ENCODE results near the gene DNAJC15.

Gene DNAJC15

GRCh38 chr13:43135516-43135915 lies 112.1 kb downstream of the DNAJC15 start:
- TF ChIP-seq, protein P1, sequence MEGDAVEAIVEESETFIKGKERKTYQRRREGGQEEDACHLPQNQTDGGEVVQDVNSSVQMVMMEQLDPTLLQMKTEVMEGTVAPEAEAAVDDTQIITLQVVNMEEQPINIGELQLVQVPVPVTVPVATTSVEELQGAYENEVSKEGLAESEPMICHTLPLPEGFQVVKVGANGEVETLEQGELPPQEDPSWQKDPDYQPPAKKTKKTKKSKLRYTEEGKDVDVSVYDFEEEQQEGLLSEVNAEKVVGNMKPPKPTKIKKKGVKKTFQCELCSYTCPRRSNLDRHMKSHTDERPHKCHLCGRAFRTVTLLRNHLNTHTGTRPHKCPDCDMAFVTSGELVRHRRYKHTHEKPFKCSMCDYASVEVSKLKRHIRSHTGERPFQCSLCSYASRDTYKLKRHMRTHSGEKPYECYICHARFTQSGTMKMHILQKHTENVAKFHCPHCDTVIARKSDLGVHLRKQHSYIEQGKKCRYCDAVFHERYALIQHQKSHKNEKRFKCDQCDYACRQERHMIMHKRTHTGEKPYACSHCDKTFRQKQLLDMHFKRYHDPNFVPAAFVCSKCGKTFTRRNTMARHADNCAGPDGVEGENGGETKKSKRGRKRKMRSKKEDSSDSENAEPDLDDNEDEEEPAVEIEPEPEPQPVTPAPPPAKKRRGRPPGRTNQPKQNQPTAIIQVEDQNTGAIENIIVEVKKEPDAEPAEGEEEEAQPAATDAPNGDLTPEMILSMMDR (IDR thresholded peaks at IDR 0.05; ENCODE audit: extremely low read depth, missing control alignments) = no peak
- no peak for DNase-seq (ENCODE audit: low spot score)

GRCh38 chr13:43136920-43137575 lies 113.7 kb downstream of the DNAJC15 start:
- DNase-seq (ENCODE audit: low spot score) = no peak
- TF ChIP-seq, protein P1 (IDR thresholded peaks at IDR 0.05; ENCODE audit: extremely low read depth, missing control alignments) = no peak

DNA sequence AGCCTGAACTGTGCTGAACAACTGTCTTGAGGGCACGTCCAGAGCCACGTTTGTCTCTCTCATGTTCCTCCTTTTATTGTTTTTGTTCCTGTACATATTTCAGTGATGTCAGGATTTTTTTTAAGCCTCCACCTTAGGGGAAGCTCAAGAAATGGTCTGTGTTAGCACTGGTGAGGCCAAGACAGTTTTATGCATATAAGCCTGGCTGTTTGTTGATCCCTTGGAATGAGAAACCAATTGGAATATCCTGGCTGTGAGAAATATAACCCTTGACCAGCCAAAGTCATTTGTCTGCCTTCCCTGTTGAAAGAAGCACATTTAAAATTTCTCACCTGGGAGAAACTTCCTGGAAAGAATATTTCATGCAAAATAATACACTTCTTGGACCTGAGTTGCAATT lies 115.8 kb downstream of the DNAJC15 start:
- no peak for DNase-seq (ENCODE audit: low spot score)
- TF ChIP-seq, protein P1 (IDR thresholded peaks at IDR 0.05; ENCODE audit: extremely low read depth, missing control alignments) = no peak

- no peak for DNase-seq (ENCODE audit: low spot score)
- TF ChIP-seq, protein P1 (IDR thresholded peaks at IDR 0.05; ENCODE audit: extremely low read depth, missing control alignments) = no peak
Observed at GRCh38 chr13:43139921-43140320, 116.5 kb downstream of the DNAJC15 start.

DNA sequence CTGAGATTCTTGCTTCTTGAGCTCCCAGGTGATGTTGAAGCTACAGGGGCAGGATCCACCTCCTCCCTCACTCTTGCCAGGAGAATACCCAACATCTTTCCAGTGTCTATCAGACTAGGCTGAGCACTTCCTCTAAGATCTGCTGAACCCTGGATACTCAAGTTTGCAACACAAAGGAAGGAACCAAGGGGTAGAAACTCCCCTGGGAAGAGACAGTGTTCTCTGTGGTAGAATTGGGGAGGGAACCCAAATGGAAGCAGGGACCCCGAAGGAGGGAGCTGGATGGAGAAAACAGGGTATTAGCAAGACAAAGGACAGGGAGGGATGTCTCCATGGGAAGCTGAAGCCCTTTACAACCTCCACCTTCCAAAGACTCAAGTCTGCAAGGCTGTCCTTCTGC lies 117.6 kb downstream of the DNAJC15 start:
- no peak for DNase-seq (ENCODE audit: low spot score)
- TF ChIP-seq, protein P1 (IDR thresholded peaks at IDR 0.05; ENCODE audit: extremely low read depth, missing control alignments) = no peak

DNA sequence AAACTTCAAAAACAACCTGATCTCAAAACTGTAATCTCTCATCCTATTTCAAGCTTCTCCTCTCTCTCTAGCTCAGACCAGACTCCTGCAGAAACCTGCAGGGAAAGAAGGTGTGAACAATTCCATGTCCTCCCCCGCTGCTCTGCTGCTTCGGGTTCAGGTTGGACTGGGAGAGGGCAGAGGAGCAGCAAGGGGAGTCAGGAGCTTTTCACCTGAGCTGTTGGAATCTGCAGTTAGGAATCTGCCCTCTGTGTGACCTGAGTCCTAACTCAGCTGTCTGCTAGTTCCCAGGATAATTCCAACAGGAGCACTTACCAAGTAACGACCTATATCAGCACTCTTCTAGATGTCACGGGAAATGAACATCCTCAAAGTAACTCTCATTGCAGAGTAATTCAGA lies 118.3 kb downstream of the DNAJC15 start:
- DNase-seq (ENCODE audit: low spot score) = no peak

GRCh38 chr13:43143591-43143990 lies 120.2 kb downstream of the DNAJC15 start:
- DNase-seq (ENCODE audit: low spot score) = no peak
- TF ChIP-seq, protein P1 (IDR thresholded peaks at IDR 0.05; ENCODE audit: extremely low read depth, missing control alignments) = no peak

More for the DNA sequence above, 118.3 kb downstream of the DNAJC15 start:
- TF ChIP-seq, protein P1 (IDR thresholded peaks at IDR 0.05; ENCODE audit: extremely low read depth, missing control alignments) = no peak
